NAMALWA (cell line): ENCODE data around the gene CAST.

Source experiments
- DNase-seq: peaks from one replicate; pipeline ENCODE4 v3.0.0-alpha.2; 2015; ENCODE audit warnings: low spot score

The CAST gene

GRCh38 chr5:96822686-96823459 is 160.7 kb downstream of the CAST start:
- no peak for DNase-seq

GRCh38 chr5:96823900-96824380 is 161.8 kb downstream of the CAST start:
- no peak for DNase-seq
